K562 (cell line): ENCODE data around the gene NCOA6. TPM values are rescaled to one million over a fixed set of nuclear protein-coding genes. Genes with fewer than 3 reads are reported as not detected.

Source experiments
- BCLAF1 ChIP-seq, 2 experiments: fragments of 450-650 bp in 1 of 2; IDR thresholded peaks; 2 replicates each; pipeline ENCODE4 v1.6.1; 2011 to 2017; ENCODE audit warnings: low read depth in 2 of 2, antibody characterized with exemption in 1 of 2, borderline replicate concordance in 1 of 2, low read length in 1 of 2, mild to moderate bottlenecking in 1 of 2, mixed read lengths in 1 of 2; ENCODE audit not compliant: control insufficient read depth in 1 of 2
- GATAD2B ChIP-seq: fragments of 450-650 bp; IDR thresholded peaks from 2 replicates; pipeline ENCODE4 v1.6.1; 2017; ENCODE audit warnings: mild to moderate bottlenecking, borderline replicate concordance
- JUND ChIP-seq, 2 experiments: IDR thresholded peaks; 2 replicates in 1 of 2; 3 replicates in 1 of 2; pipeline ENCODE4 v1.6.1; 2011; ENCODE audit warnings: borderline replicate concordance in 2 of 2, low read depth in 2 of 2, low read length in 2 of 2, improper control_type of control experiment in 1 of 2, missing biosample characterization in 1 of 2, missing genetic modification characterization in 1 of 2, missing genetic modification reagents in 1 of 2
- NR2C2 ChIP-seq, 2 experiments: fragments of 200-800 bp in 1 of 2; sonication (Bioruptor generic) in 1 of 2; sonication (generic) in 1 of 2; formaldehyde crosslinking in 1 of 2; IDR thresholded peaks; 2 replicates each; pipeline versions ENCODE4 v1.6.1 to v1.8.0; 2016 to 2022; ENCODE audit warnings: mild to moderate bottlenecking in 1 of 2, missing compliant biosample characterization in 1 of 2, missing genetic modification characterization in 1 of 2, missing genetic modification reagents in 1 of 2
- TCF3 ChIP-seq: sonication (generic); formaldehyde crosslinking; IDR thresholded peaks from 2 replicates; pipeline ENCODE4 v1.4.0; 2020; ENCODE audit warnings: mild to moderate bottlenecking, missing genetic modification reagents
- TFE3 ChIP-seq: fragments of 450-650 bp; formaldehyde crosslinking; IDR thresholded peaks from 2 replicates; pipeline ENCODE4 v1.4.0; 2020; ENCODE audit warnings: mild to moderate bottlenecking, mixed read lengths
- ZNF280A ChIP-seq: fragments of 450-650 bp; IDR thresholded peaks from 2 replicates; pipeline ENCODE4 v1.6.1; 2018; ENCODE audit warnings: mild to moderate bottlenecking, low read depth; ENCODE audit not compliant: partially characterized antibody
- ZNF75A ChIP-seq: fragments of 450-650 bp; formaldehyde crosslinking; IDR thresholded peaks from 2 replicates; pipeline ENCODE4 v1.4.0; 2020; ENCODE audit warnings: mild to moderate bottlenecking
- ZNF780A ChIP-seq: fragments of 250-450 bp; sonication (Bioruptor Pico); IDR thresholded peaks from 2 replicates; pipeline ENCODE4 v1.5.0; 2021; ENCODE audit warnings: mild to moderate bottlenecking
- polyA plus RNA-seq, 8 experiments: library from polyadenylated mRNA; depleted of rRNA in 4 of 8; stranded (reverse) in 5 of 8; unstranded in 3 of 8; fragments of >200 nt; fragmentation: Nextera tagmentation in 2 of 8; fragmentation: Illumina TruSeq in 1 of 8; extraction: Ambion mirVana in 2 of 8; extraction: Trizol in 1 of 8; gene quantifications; 2 replicates each; pipeline versions ENCODE4 v1.2.1 to v1.2.3, GENCODE V29; 2011 to 2014; ENCODE audit warnings: inconsistent platforms in 1 of 8, missing spikeins in 1 of 8
- total RNA-seq, 7 experiments: library from RNA; depleted of rRNA in 6 of 7; stranded (reverse); fragments of >200 nt in 6 of 7; fragmentation: Illumina TruSeq in 2 of 7; extraction: Trizol in 2 of 7; gene quantifications; 2 replicates each; pipeline versions ENCODE4 v1.2.1 to v1.2.3, GENCODE V29; 2011 to 2021; ENCODE audit warnings: low replicate concordance in 1 of 7

NCOA6 gene
- total and polyA plus RNA-seq, 9 of the 15 experiments (the other 6 are each of a cell fraction or from before 2014, with no cell fraction given): 6.1 to 25.0 (median 9.5) TPM

- TF ChIP-seq JUND (IDR thresholded peaks at IDR 0.05; ENCODE audit: borderline replicate concordance, low read depth, low read length): peak; percentile 99
- TF ChIP-seq JUND (tag; IDR thresholded peaks at IDR 0.05; ENCODE audit: borderline replicate concordance, low read depth, low read length): peak; percentile 99; the same call in 2 of the 3 replicates
- TF ChIP-seq TCF3 (CRISPR knock-in tag): peak; percentile 91
- no peak for TF ChIP-seq ZNF780A (CRISPR knock-in tag)
- TF ChIP-seq ZNF75A (CRISPR knock-in tag): no peak
- TF ChIP-seq GATAD2B: peak; percentile 85; the same call in 1 of the 2 replicates
- peak in 1 of 2 experiments; percentile 43; a peak in 1 of 4 replicates for TF ChIP-seq BCLAF1 (IDR thresholded peaks at IDR 0.05; ENCODE audit: borderline replicate concordance in 1 of 2, control insufficient read depth in 1 of 2, low read depth in 2 of 2, low read length in 1 of 2)
- TF ChIP-seq ZNF280A: no peak
- TF ChIP-seq TFE3 (CRISPR knock-in tag): peak; percentile 34
- no peak for TF ChIP-seq NR2C2 (CRISPR knock-in tag; IDR thresholded peaks at IDR 0.05)
- no peak for TF ChIP-seq NR2C2 (tag; IDR thresholded peaks at IDR 0.05)
Observed at GRCh38 chr20:34713194-34713943, 112.1 kb downstream of the NCOA6 start (continued).
